K562 (cell line): ENCODE measurements around the gene MRPL22. TPM values are rescaled to one million over a fixed set of nuclear protein-coding genes. Genes with fewer than 3 reads are reported as not detected.

Source experiments
- BRD9 ChIP-seq: fragments of 450-650 bp; IDR thresholded peaks from 2 replicates; pipeline ENCODE4 v1.6.1; 2018; ENCODE audit warnings: low read depth; ENCODE audit not compliant: partially characterized antibody
- HNRNPK ChIP-seq: fragments of 200-400 bp; formaldehyde crosslinking; IDR thresholded peaks from one replicate; pipeline ENCODE4 v1.6.1; 2018; ENCODE audit warnings: mild to moderate bottlenecking, low read depth, low read length; ENCODE audit not compliant: poor library complexity, severe bottlenecking
- MXI1 ChIP-seq: IDR thresholded peaks from 2 replicates; pipeline ENCODE4 v1.6.1; 2011; ENCODE audit warnings: low read depth, mild to moderate bottlenecking, improper control_type of control experiment, low read length
- YBX1 ChIP-seq: fragments of 450-650 bp; IDR thresholded peaks from 2 replicates; pipeline ENCODE4 v1.7.1; 2016; ENCODE audit warnings: mild to moderate bottlenecking
- ZNF311 ChIP-seq: fragments of 250-450 bp; sonication (Bioruptor Pico); IDR thresholded peaks from 2 replicates; pipeline ENCODE4 v1.4.0; 2020; ENCODE audit warnings: mild to moderate bottlenecking, moderate library complexity
- polyA plus RNA-seq, 8 experiments: library from polyadenylated mRNA; depleted of rRNA in 4 of 8; stranded (reverse) in 5 of 8; unstranded in 3 of 8; fragments of >200 nt; fragmentation: Nextera tagmentation in 2 of 8; fragmentation: Illumina TruSeq in 1 of 8; extraction: Ambion mirVana in 2 of 8; extraction: Trizol in 1 of 8; gene quantifications; 2 replicates each; pipeline versions ENCODE4 v1.2.1 to v1.2.3, GENCODE V29; 2011 to 2014; ENCODE audit warnings: inconsistent platforms in 1 of 8, missing spikeins in 1 of 8
- total RNA-seq, 7 experiments: library from RNA; depleted of rRNA in 6 of 7; stranded (reverse); fragments of >200 nt in 6 of 7; fragmentation: Illumina TruSeq in 2 of 7; extraction: Trizol in 2 of 7; gene quantifications; 2 replicates each; pipeline versions ENCODE4 v1.2.1 to v1.2.3, GENCODE V29; 2011 to 2021; ENCODE audit warnings: low replicate concordance in 1 of 7
- TF ChIP-seq, protein P1 (sequence below): fragments of 250-450 bp; sonication (Bioruptor Pico); IDR thresholded peaks from 2 replicates; pipeline ENCODE4 v1.4.0; 2020; ENCODE audit warnings: borderline replicate concordance
- TF ChIP-seq, protein P2 (sequence below), 2 experiments: fragments of 450-650 bp; IDR thresholded peaks; 2 replicates each; pipeline ENCODE4 v1.6.1; 2016
- TF ChIP-seq, protein P3 (sequence below): fragments of 250-450 bp; sonication (Bioruptor Pico); IDR thresholded peaks from 2 replicates; pipeline ENCODE4 v1.8.0; 2021; ENCODE audit warnings: moderate library complexity, mild to moderate bottlenecking, inconsistent platforms

Gene MRPL22
- total and polyA plus RNA-seq, 9 of the 15 experiments (the other 6 are each of a cell fraction or from before 2014, with no cell fraction given), result 41.1 to 424 (median 102) TPM

DNA sequence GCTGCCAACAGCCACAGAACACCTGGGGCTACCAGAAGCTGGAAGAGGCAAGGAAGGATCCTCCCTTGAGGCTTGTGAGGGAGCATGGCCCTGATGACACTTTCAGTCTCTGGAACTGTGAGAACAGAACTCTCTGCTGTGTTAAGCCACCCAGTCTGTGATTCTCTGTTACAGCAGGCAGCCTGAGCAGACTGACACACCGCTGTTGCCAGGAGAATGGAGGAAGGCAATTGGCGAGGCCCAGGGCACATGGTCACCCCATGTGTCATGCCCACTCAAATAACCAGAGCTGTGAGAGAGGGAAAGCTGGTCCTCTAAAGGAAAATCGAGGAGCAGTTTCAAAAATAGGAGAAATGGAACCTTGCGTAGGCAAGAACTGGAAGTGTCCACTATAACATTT lies 60.6 kb downstream of the MRPL22 start (continued):
- TF ChIP-seq, protein P1, sequence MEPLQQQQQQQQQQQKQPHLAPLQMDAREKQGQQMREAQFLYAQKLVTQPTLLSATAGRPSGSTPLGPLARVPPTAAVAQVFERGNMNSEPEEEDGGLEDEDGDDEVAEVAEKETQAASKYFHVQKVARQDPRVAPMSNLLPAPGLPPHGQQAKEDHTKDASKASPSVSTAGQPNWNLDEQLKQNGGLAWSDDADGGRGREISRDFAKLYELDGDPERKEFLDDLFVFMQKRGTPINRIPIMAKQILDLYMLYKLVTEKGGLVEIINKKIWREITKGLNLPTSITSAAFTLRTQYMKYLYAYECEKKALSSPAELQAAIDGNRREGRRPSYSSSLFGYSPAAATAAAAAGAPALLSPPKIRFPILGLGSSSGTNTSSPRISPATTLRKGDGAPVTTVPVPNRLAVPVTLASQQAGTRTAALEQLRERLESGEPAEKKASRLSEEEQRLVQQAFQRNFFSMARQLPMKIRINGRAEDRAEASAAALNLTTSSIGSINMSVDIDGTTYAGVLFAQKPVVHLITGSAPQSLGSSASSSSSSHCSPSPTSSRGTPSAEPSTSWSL (CRISPR knock-in tag), result no peak
- TF ChIP-seq, protein P2, sequence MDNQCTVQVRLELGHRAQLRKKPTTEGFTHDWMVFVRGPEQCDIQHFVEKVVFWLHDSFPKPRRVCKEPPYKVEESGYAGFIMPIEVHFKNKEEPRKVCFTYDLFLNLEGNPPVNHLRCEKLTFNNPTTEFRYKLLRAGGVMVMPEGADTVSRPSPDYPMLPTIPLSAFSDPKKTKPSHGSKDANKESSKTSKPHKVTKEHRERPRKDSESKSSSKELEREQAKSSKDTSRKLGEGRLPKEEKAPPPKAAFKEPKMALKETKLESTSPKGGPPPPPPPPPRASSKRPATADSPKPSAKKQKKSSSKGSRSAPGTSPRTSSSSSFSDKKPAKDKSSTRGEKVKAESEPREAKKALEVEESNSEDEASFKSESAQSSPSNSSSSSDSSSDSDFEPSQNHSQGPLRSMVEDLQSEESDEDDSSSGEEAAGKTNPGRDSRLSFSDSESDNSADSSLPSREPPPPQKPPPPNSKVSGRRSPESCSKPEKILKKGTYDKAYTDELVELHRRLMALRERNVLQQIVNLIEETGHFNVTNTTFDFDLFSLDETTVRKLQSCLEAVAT (IDR thresholded peaks at IDR 0.05), result no peak
- TF ChIP-seq, protein P3, sequence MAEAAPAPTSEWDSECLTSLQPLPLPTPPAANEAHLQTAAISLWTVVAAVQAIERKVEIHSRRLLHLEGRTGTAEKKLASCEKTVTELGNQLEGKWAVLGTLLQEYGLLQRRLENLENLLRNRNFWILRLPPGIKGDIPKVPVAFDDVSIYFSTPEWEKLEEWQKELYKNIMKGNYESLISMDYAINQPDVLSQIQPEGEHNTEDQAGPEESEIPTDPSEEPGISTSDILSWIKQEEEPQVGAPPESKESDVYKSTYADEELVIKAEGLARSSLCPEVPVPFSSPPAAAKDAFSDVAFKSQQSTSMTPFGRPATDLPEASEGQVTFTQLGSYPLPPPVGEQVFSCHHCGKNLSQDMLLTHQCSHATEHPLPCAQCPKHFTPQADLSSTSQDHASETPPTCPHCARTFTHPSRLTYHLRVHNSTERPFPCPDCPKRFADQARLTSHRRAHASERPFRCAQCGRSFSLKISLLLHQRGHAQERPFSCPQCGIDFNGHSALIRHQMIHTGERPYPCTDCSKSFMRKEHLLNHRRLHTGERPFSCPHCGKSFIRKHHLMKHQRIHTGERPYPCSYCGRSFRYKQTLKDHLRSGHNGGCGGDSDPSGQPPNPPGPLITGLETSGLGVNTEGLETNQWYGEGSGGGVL (CRISPR knock-in tag), result no peak
- TF ChIP-seq HNRNPK (no peak), YBX1 (no peak), ZNF311 (CRISPR knock-in tag) (no peak), BRD9 (no peak), MXI1 (no peak)
